ENCODE data around the gene CTTNBP2NL. TPM values are rescaled to one million over a fixed set of nuclear protein-coding genes. Genes with fewer than 3 reads are reported as not detected.
A peak's percentile ranks its signal among the peaks of the same experiment; 100 is the strongest.

The CTTNBP2NL gene
- total and polyA plus RNA-seq, 2 experiments from 2014 or later: 18.5 to 31.0 TPM

DNA sequence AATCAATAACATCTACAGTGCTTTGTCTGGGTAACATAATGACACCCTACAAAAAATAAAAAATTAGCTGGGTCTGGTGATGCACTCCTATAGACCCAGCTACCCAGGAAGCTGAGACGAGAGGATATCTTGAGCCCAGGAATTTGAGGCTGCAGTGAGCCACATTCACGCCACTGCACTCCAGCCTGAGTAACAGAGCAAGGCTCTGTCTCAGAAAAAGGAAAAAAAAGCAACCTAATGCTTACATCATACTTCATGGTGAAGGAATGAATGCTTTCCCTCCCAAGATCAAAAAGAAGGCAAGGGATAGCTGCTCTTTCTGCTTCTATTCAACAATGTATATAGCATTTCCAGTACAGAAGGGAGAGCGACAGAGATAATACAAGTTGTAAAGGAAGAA lies 24.2 kb upstream of the CTTNBP2NL start (continued):
- TF ChIP-seq, protein P1, sequence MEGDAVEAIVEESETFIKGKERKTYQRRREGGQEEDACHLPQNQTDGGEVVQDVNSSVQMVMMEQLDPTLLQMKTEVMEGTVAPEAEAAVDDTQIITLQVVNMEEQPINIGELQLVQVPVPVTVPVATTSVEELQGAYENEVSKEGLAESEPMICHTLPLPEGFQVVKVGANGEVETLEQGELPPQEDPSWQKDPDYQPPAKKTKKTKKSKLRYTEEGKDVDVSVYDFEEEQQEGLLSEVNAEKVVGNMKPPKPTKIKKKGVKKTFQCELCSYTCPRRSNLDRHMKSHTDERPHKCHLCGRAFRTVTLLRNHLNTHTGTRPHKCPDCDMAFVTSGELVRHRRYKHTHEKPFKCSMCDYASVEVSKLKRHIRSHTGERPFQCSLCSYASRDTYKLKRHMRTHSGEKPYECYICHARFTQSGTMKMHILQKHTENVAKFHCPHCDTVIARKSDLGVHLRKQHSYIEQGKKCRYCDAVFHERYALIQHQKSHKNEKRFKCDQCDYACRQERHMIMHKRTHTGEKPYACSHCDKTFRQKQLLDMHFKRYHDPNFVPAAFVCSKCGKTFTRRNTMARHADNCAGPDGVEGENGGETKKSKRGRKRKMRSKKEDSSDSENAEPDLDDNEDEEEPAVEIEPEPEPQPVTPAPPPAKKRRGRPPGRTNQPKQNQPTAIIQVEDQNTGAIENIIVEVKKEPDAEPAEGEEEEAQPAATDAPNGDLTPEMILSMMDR (conservative IDR thresholded peaks at IDR 0.05; ENCODE audit: low read depth in 2 of 2): no peak
- TF ChIP-seq ZNF331 (CRISPR knock-in tag; IDR thresholded peaks at IDR 0.05; ENCODE audit: low read depth) (no peak), STAT1 (IDR thresholded peaks at IDR 0.05; ENCODE audit: unreplicated experiment) (no peak), EZH2phosphoT487 (IDR thresholded peaks at IDR 0.05; ENCODE audit: unreplicated experiment) (no peak), EZH2 (IDR thresholded peaks at IDR 0.05; ENCODE audit: low read depth, unreplicated experiment) (no peak), ZNF114 (CRISPR knock-in tag; IDR thresholded peaks at IDR 0.05) (no peak)

DNA sequence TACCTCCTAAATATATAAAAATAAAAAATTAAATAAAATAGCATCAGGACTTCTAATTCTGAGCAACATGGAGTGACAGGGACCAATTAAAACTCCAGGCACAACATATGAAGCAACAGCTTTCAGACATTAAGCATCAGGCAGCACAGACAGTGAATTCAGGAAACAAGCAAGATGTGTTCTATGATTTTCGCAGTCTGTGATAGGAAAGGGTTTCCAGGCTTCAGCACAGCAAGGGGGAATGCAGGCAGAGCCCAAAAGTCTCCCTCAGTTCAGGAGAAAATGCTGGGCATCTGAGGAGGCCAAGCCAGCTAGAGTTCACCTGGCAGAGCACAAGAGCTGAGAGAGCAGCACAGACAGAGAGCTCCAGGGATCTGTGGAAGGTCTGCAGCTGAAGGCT lies 22.2 kb upstream of the CTTNBP2NL start:
- Histone ChIP-seq H4K20me1 (replicated peaks; ENCODE audit: insufficient read depth) (no peaks in the 10 kb centered on the region), H3K27me3 (ENCODE audit: insufficient read depth) (no peaks in the 10 kb centered on the region), H3K4me1 (ENCODE audit: insufficient read depth) (no peaks in the 10 kb centered on the region), H3K79me2 (replicated peaks; ENCODE audit: insufficient read depth) (no peaks in the 10 kb centered on the region), H2AFZ (peak overlapping the region; percentile 61; the same call in 1 of the 2 replicates), H3K36me3 (ENCODE audit: insufficient read depth) (no peaks in the 10 kb centered on the region), H3K4me3 (no peak overlapping the region), H3K27ac (ENCODE audit: low read depth) (no peak overlapping the region), H3K4me2 (no peak overlapping the region), H3K9me2 (ENCODE audit: insufficient read depth) (no peaks in the 10 kb centered on the region), H3F3A (replicated peaks; ENCODE audit: low read depth) (no peaks in the 10 kb centered on the region)
- Mint-ChIP-seq H3K4me3 (no peak overlapping the region), H3K36me3 (ENCODE audit: low read depth) (no peaks in the 10 kb centered on the region), H3K27ac (no peak overlapping the region), H3K27me3 (ENCODE audit: insufficient read depth, low read depth, poor library complexity) (no peaks in the 10 kb centered on the region), H3K4me1 (no peaks in the 10 kb centered on the region), H3K9me3 (no peaks in the 10 kb centered on the region)
- ATAC-seq (no peak), DNase-seq (ENCODE audit: low spot score) (no peak)
- TF ChIP-seq JUNB (IDR thresholded peaks at IDR 0.05; ENCODE audit: unreplicated experiment): no peak
- no peak for TF ChIP-seq POLR2AphosphoS5 (IDR thresholded peaks at IDR 0.05; ENCODE audit: low read depth)
- no peak for TF ChIP-seq EZH2phosphoT487 (IDR thresholded peaks at IDR 0.05; ENCODE audit: unreplicated experiment)
- no peak for TF ChIP-seq STAT1 (IDR thresholded peaks at IDR 0.05; ENCODE audit: unreplicated experiment)
- TF ChIP-seq CREB1 (CRISPR knock-in tag; IDR thresholded peaks at IDR 0.05; ENCODE audit: low read depth): no peak
- TF ChIP-seq, protein P2, sequence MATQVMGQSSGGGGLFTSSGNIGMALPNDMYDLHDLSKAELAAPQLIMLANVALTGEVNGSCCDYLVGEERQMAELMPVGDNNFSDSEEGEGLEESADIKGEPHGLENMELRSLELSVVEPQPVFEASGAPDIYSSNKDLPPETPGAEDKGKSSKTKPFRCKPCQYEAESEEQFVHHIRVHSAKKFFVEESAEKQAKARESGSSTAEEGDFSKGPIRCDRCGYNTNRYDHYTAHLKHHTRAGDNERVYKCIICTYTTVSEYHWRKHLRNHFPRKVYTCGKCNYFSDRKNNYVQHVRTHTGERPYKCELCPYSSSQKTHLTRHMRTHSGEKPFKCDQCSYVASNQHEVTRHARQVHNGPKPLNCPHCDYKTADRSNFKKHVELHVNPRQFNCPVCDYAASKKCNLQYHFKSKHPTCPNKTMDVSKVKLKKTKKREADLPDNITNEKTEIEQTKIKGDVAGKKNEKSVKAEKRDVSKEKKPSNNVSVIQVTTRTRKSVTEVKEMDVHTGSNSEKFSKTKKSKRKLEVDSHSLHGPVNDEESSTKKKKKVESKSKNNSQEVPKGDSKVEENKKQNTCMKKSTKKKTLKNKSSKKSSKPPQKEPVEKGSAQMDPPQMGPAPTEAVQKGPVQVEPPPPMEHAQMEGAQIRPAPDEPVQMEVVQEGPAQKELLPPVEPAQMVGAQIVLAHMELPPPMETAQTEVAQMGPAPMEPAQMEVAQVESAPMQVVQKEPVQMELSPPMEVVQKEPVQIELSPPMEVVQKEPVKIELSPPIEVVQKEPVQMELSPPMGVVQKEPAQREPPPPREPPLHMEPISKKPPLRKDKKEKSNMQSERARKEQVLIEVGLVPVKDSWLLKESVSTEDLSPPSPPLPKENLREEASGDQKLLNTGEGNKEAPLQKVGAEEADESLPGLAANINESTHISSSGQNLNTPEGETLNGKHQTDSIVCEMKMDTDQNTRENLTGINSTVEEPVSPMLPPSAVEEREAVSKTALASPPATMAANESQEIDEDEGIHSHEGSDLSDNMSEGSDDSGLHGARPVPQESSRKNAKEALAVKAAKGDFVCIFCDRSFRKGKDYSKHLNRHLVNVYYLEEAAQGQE (IDR thresholded peaks at IDR 0.05; ENCODE audit: unreplicated experiment): no peak
- TF ChIP-seq NANOG (IDR thresholded peaks at IDR 0.05; ENCODE audit: borderline replicate concordance): no peak
- no peak for TF ChIP-seq EZH2 (IDR thresholded peaks at IDR 0.05; ENCODE audit: low read depth, unreplicated experiment)
- no peak for TF ChIP-seq ZNF331 (CRISPR knock-in tag; IDR thresholded peaks at IDR 0.05; ENCODE audit: low read depth)
- TF ChIP-seq, protein P3, sequence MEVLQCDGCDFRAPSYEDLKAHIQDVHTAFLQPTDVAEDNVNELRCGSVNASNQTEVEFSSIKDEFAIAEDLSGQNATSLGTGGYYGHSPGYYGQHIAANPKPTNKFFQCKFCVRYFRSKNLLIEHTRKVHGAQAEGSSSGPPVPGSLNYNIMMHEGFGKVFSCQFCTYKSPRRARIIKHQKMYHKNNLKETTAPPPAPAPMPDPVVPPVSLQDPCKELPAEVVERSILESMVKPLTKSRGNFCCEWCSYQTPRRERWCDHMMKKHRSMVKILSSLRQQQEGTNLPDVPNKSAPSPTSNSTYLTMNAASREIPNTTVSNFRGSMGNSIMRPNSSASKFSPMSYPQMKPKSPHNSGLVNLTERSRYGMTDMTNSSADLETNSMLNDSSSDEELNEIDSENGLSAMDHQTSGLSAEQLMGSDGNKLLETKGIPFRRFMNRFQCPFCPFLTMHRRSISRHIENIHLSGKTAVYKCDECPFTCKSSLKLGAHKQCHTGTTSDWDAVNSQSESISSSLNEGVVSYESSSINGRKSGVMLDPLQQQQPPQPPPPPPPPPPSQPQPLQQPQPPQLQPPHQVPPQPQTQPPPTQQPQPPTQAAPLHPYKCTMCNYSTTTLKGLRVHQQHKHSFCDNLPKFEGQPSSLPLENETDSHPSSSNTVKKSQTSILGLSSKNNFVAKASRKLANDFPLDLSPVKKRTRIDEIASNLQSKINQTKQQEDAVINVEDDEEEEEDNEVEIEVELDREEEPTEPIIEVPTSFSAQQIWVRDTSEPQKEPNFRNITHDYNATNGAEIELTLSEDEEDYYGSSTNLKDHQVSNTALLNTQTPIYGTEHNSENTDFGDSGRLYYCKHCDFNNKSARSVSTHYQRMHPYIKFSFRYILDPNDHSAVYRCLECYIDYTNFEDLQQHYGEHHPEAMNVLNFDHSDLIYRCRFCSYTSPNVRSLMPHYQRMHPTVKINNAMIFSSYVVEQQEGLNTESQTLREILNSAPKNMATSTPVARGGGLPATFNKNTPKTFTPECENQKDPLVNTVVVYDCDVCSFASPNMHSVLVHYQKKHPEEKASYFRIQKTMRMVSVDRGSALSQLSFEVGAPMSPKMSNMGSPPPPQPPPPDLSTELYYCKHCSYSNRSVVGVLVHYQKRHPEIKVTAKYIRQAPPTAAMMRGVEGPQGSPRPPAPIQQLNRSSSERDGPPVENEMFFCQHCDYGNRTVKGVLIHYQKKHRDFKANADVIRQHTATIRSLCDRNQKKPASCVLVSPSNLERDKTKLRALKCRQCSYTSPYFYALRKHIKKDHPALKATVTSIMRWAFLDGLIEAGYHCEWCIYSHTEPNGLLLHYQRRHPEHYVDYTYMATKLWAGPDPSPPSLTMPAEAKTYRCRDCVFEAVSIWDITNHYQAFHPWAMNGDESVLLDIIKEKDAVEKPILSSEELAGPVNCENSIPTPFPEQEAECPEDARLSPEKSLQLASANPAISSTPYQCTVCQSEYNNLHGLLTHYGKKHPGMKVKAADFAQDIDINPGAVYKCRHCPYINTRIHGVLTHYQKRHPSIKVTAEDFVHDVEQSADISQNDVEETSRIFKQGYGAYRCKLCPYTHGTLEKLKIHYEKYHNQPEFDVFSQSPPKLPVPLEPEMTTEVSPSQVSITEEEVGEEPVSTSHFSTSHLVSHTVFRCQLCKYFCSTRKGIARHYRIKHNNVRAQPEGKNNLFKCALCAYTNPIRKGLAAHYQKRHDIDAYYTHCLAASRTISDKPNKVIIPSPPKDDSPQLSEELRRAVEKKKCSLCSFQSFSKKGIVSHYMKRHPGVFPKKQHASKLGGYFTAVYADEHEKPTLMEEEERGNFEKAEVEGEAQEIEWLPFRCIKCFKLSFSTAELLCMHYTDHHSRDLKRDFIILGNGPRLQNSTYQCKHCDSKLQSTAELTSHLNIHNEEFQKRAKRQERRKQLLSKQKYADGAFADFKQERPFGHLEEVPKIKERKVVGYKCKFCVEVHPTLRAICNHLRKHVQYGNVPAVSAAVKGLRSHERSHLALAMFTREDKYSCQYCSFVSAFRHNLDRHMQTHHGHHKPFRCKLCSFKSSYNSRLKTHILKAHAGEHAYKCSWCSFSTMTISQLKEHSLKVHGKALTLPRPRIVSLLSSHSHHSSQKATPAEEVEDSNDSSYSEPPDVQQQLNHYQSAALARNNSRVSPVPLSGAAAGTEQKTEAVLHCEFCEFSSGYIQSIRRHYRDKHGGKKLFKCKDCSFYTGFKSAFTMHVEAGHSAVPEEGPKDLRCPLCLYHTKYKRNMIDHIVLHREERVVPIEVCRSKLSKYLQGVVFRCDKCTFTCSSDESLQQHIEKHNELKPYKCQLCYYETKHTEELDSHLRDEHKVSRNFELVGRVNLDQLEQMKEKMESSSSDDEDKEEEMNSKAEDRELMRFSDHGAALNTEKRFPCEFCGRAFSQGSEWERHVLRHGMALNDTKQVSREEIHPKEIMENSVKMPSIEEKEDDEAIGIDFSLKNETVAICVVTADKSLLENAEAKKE (CRISPR knock-in tag; IDR thresholded peaks at IDR 0.05): no peak
